Eye (tissue), 1 donor: ENCODE data around the gene SFXN4.
"Not testable (repeated sequence)": the region's sequence is repeated elsewhere in the genome, so short reads cannot be mapped to it uniquely, and the experiment has no call there.

Experiments used
- DNase-seq: peaks from one replicate; pipeline ENCODE4 v3.0.0-alpha.2; 2015

The SFXN4 gene

GRCh38 chr10:119139464-119140067 lies 25.9 kb downstream of the SFXN4 start:
- peak; percentile 19 for DNase-seq

DNA sequence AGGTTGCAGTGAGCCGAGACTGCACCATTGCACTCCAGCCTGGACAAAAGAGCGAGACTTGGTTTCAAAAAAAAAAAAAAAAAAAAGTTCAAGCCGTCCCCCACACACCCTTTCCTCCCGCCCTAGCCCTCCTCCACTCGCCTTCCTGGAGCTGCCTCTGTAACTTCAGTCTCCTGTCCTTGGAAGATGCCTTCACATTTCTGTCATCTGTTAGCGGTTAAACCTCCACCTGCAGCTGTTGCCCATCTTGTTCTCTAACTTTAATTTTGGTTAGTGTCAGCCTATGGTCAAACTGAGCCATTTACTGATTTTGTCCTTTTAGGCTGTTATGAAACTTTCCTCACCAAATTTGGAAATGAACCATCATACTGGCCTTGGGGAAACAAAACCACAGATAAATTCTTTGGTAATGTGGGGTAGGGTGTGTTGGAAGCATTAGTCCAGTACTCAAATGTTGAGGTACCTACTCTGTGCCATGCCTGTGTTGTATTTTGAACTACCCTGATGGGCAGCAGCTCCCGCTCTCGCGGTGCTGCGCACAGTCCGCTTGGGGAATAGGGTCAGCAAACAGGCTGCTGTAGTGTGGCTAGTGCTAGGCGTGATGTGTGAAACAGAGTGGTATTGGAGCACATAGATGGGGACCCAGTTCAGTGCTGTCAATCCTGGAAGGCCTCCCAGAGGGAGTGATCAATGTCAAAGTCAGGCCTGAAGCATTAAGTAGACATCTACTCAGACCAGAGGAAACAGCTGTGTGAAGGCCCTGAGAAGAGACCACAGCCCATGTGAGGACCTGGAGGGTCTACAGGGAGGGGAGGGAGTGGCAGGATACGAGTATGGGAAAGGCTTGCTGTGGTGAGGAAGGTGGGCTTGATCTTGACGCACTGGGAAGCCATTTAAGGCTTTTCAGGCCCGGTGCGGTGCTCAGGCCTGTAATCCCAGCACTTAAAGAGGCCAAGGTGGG lies 26.9 kb downstream of the SFXN4 start:
- no peak for DNase-seq

- DNase-seq: not testable (repeated sequence)
Observed at GRCh38 chr10:119137878-119138277, 27.6 kb downstream of the SFXN4 start.

- DNase-seq: no peak
Observed at GRCh38 chr10:119136084-119136483, 29.4 kb downstream of the SFXN4 start.

DNA sequence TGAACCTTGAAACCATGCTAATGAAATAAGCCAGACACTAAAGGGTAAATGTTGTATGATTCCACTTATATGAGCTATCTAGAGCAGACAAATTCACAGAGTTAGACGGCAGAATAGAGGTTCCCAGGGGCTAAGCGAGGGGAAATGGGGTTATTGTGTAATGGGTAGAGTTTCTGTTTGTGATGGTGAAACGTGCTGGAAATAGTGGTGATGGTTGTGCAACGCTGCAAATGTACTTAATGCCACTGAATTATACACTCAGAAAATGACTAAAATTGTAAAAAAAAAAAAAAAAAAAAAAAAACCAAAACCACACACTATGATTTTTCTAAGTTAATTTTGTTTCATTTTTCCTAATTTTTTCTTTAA lies 30.0 kb downstream of the SFXN4 start:
- no peak for DNase-seq

- no peak for DNase-seq
Observed at GRCh38 chr10:119133949-119134348, 31.6 kb downstream of the SFXN4 start.

GRCh38 chr10:119132521-119133345 lies 32.8 kb downstream of the SFXN4 start:
- no peak for DNase-seq

DNA sequence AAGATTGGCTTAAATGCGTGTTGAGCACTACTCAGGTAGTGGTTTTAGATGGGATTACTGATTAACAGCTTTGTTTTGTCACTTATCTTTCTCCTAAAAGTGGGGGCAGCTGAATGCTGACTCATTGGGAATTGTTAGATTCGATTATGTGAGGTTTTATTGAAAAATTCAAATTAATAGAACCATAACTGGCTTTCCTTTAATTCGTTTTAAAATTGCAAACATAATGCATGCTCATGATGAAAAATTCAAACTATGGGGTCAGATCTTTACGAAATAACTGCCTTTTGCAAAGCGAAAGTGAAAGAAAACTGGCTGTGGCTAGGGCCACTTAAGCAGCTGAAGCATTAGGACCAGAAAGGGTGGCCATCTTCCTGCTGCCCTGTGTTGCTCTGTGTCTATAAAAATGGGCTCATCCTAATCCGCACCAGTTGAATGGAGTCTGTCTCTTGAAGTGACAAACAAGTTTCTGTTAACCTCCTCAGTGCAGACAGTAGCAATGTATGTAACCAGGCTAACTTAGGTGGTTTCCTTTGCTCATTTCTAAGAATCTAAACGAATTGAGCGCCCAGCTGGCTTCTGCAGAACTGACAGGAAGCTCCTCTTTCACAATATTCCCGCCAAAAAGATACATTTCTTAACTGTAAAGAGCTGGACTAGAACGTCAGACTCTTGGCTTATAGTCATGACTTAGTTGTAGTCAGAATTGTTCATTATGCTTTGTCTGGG lies 33.8 kb downstream of the SFXN4 start:
- DNase-seq: no peak

DNA sequence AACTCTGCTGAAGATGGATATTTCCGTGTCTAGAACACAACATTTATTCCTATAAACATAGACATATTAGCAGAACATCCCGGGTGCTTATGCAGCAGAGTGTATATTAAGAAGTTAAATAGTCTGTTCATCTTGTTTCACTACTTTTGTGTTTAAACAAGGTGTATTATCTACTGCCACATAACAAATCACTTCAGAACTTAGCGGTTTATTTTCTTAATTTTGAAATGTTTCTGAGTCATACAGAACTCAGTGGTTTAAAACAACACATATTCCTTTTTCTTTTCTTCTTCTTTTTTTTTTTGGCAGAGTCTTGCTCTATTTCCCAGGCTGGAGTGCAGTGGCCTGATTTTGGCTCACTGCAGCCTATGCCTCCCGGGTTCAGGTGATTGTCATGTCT lies 35.8 kb downstream of the SFXN4 start:
- DNase-seq: no peak

DNA sequence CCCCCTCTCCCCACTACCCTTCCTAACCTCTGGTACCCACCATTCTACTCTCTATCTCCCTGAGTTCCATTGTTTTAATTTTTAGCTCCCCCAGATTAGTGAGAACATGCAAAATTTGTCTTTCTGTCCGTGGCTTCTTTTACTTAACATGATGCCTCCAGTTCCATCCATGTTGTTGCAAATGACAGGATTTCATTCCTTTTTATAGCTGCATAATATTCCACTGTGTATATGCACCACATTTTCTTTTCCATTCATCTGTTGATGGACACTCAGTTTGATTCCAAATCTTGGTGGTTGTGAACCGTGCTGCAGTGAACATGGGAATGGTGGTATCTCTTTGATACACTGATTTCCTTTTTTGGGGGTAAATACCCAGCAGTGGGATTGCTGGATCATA lies 39.6 kb downstream of the SFXN4 start:
- DNase-seq: no peak

GRCh38 chr10:119120875-119121274 lies 44.6 kb downstream of the SFXN4 start:
- DNase-seq: no peak

DNA sequence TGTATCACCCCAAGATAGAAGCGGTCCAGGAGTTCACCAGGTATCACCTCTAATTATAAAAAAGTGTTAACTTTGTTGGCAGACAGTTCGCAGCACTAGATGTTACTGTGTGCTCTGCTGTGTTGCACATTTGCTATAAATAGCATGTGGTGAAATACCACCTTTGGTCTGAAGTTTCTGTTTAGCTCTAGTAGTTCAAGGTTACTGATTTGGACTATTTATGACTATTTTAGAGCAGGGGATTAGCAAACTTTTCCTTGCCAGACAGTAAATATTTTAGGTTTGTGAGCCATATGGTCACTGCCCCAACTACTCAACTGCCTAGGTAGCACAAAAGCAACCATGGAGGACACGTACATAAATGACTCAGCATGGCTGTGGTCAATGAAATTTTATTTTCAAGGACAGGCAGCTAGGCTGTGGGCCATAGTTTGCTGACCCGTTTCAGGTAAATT lies 45.1 kb downstream of the SFXN4 start:
- DNase-seq: no peak

DNA sequence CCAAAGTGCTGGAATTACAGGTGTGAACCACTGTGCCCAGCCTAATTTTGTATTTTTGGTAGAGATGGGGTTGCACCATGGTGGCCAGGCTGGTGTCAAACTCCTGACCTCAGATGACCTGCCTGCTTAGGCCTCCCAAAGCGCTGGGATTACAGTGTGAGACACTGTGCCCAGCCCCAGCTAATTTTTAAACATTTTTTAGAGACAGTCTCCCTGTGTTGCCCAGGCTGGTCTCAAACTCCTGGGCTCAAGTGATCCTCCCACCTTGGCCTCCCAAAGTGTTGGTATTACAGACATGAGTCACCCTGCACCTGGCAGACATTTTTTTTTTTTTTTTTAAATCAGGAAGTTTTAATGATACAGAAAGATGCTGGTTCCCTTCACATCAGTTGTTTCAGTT lies 46.1 kb downstream of the SFXN4 start:
- no peak for DNase-seq

GRCh38 chr10:119118231-119118630 lies 47.3 kb downstream of the SFXN4 start:
- no peak for DNase-seq

GRCh38 chr10:119116326-119116951 lies 49.1 kb downstream of the SFXN4 start:
- no peak for DNase-seq

GRCh38 chr10:119115926-119116325 lies 49.6 kb downstream of the SFXN4 start:
- DNase-seq: no peak

- no peak for DNase-seq
Observed at GRCh38 chr10:119113751-119114732, 51.5 kb downstream of the SFXN4 start.

- DNase-seq: no peak
Observed at GRCh38 chr10:119112056-119112455, 53.5 kb downstream of the SFXN4 start.

GRCh38 chr10:119107771-119108170 lies 57.7 kb downstream of the SFXN4 start:
- not testable (repeated sequence) for DNase-seq

- not testable (repeated sequence) for DNase-seq
Observed at GRCh38 chr10:119107106-119107505, 58.4 kb downstream of the SFXN4 start.

- DNase-seq: not testable (repeated sequence)
Observed at GRCh38 chr10:119105899-119106298, 59.6 kb downstream of the SFXN4 start.
